Kidney epithelial cell (primary cell): ENCODE measurements around the gene CTNNA3. TPM values are rescaled to one million over a fixed set of nuclear protein-coding genes. Genes with fewer than 3 reads are reported as not detected.

Source experiments
- DNase-seq: peaks from one replicate; pipeline ENCODE4 v3.0.0-alpha.2; 2010; ENCODE audit warnings: low read depth
- H3K27me3 ChIP-seq: 2 replicates; pipeline ENCODE4 v1.6.0; 2011; ENCODE audit warnings: low read length; ENCODE audit not compliant: control insufficient read depth, insufficient read depth
- H3K36me3 ChIP-seq: 2 replicates; pipeline ENCODE4 v1.5.1; 2011; ENCODE audit warnings: low read length; ENCODE audit not compliant: control insufficient read depth, insufficient read depth
- H3K4me3 ChIP-seq: 2 replicates; pipeline ENCODE4 v1.5.1; 2011; ENCODE audit warnings: low read depth, mild to moderate bottlenecking, control low read depth, low read length
- CTCF ChIP-seq: IDR thresholded peaks from 2 replicates; pipeline ENCODE4 v1.5.1; 2011; ENCODE audit warnings: mild to moderate bottlenecking, moderate library complexity, low read length, control low read depth, inconsistent platforms; ENCODE audit not compliant: insufficient read depth, poor library complexity, severe bottlenecking
- total RNA-seq: library from RNA; depleted of rRNA; stranded (reverse); fragments of >200 nt; gene quantifications from 2 replicates; pipeline ENCODE4 v1.2.3, GENCODE V29; 2015

The CTNNA3 gene
- total RNA-seq, 1 donor from 2014 or later: 0.79 TPM

- TF ChIP-seq CTCF: no peak
- Histone ChIP-seq H3K36me3 (no peaks in the 10 kb centered on the region), H3K27me3 (no peaks in the 10 kb centered on the region), H3K4me3 (no peak overlapping the region)
- DNase-seq: no peak
Measured at GRCh38 chr10:66673071-66673470, 1022.9 kb downstream of the CTNNA3 start.

GRCh38 chr10:66671562-66671961 is 1024.4 kb downstream of the CTNNA3 start:
- Histone ChIP-seq H3K27me3 (no peaks in the 10 kb centered on the region), H3K36me3 (no peaks in the 10 kb centered on the region), H3K4me3 (no peak overlapping the region)
- DNase-seq: no peak
- no peak for TF ChIP-seq CTCF

- DNase-seq: no peak
- no peak for TF ChIP-seq CTCF
- no peaks in the 10 kb centered on the region for H3K27me3 ChIP-seq
- no peaks in the 10 kb centered on the region for H3K36me3 ChIP-seq
- no peak overlapping the region for H3K4me3 ChIP-seq
Measured at GRCh38 chr10:66671064-66671463, 1024.9 kb downstream of the CTNNA3 start.

GRCh38 chr10:66656499-66656898 is 1039.5 kb downstream of the CTNNA3 start:
- TF ChIP-seq CTCF: no peak
- no peaks in the 10 kb centered on the region for H3K27me3 ChIP-seq
- H3K36me3 ChIP-seq: no peaks in the 10 kb centered on the region
- DNase-seq: no peak
- no peak overlapping the region for H3K4me3 ChIP-seq

- TF ChIP-seq CTCF: no peak
- Histone ChIP-seq H3K27me3 (no peaks in the 10 kb centered on the region), H3K4me3 (no peak overlapping the region), H3K36me3 (no peaks in the 10 kb centered on the region)
- DNase-seq: no peak
Measured at GRCh38 chr10:66654861-66655260, 1041.1 kb downstream of the CTNNA3 start.

- TF ChIP-seq CTCF: no peak
Measured at GRCh38 chr10:66651308-66652082, 1044.5 kb downstream of the CTNNA3 start.

More at GRCh38 chr10:66651308-66652082, 1044.5 kb downstream of the CTNNA3 start:
- no peak for DNase-seq
- Histone ChIP-seq H3K27me3 (no peaks in the 10 kb centered on the region), H3K36me3 (no peaks in the 10 kb centered on the region), H3K4me3 (no peak overlapping the region)
